Measurements from ENCODE around the gene TEKT1.

The TEKT1 gene

DNA sequence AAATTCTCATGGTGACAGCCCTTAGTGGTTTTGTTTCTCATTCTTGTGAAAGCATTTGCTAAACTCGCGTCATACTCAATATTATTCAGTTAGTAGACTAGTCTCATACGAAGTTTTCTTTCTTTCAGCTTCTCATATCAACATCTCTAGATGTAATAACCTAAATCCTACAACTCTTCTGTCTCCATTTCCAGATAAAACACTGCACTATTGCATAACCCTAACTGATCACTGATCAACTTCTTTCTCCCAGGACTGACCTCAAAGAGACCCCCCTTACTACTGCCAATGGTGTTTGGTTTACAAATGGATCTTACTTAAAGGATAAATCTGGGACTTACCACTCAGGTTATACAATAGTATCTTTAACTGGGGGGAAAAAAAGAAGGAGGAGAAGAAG, 36.3 kb upstream of the TEKT1 start:
- Histone ChIP-seq H3K9me3 (ENCODE audit: control insufficient read depth, insufficient read depth, low read depth, low read length) (no peaks in the 10 kb centered on the region), H3K36me3 (ENCODE audit: control insufficient read depth in 2 of 2, insufficient read depth in 1 of 2, low read length in 2 of 2) (peaks cover 0 to 6% of the 10 kb centered on the region in 2 experiments; a peak in 2 of 3 replicates), H3K4me3 (ENCODE audit: low read depth, low read length) (no peak overlapping the region), H3K4me1 (ENCODE audit: control insufficient read depth, insufficient read depth, low read length) (no peaks in the 10 kb centered on the region), H3K27ac (ENCODE audit: extremely low read depth, low read depth, low read length) (no peak overlapping the region)
- no peak for TF ChIP-seq ZNF768 (tag by site-specific recombination; IDR thresholded peaks at IDR 0.05)
- no peak for TF ChIP-seq PRDM1 (tag by site-specific recombination; IDR thresholded peaks at IDR 0.05)
- TF ChIP-seq KLF7 (tag by site-specific recombination; IDR thresholded peaks at IDR 0.05; ENCODE audit: borderline replicate concordance): no peak
- no peak for TF ChIP-seq ZNF621 (tag by site-specific recombination; IDR thresholded peaks at IDR 0.05)
- no peak for TF ChIP-seq AEBP2 (tag by site-specific recombination; IDR thresholded peaks at IDR 0.05; ENCODE audit: borderline replicate concordance)
- no peak for TF ChIP-seq SETDB1 (IDR thresholded peaks at IDR 0.05; ENCODE audit: insufficient read length, low read length)
- no peak for TF ChIP-seq ZNF623 (tag by site-specific recombination; IDR thresholded peaks at IDR 0.05)
- no peak for TF ChIP-seq YY2 (tag by site-specific recombination; IDR thresholded peaks at IDR 0.05)
- TF ChIP-seq ZNF792 (tag by site-specific recombination; IDR thresholded peaks at IDR 0.05): no peak
- no peak for TF ChIP-seq ZNF677 (tag by site-specific recombination; IDR thresholded peaks at IDR 0.05)
- TF ChIP-seq, protein P1, sequence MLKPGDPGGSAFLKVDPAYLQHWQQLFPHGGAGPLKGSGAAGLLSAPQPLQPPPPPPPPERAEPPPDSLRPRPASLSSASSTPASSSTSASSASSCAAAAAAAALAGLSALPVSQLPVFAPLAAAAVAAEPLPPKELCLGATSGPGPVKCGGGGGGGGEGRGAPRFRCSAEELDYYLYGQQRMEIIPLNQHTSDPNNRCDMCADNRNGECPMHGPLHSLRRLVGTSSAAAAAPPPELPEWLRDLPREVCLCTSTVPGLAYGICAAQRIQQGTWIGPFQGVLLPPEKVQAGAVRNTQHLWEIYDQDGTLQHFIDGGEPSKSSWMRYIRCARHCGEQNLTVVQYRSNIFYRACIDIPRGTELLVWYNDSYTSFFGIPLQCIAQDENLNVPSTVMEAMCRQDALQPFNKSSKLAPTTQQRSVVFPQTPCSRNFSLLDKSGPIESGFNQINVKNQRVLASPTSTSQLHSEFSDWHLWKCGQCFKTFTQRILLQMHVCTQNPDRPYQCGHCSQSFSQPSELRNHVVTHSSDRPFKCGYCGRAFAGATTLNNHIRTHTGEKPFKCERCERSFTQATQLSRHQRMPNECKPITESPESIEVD (tag by site-specific recombination; IDR thresholded peaks at IDR 0.05): no peak
- TF ChIP-seq, protein P2, sequence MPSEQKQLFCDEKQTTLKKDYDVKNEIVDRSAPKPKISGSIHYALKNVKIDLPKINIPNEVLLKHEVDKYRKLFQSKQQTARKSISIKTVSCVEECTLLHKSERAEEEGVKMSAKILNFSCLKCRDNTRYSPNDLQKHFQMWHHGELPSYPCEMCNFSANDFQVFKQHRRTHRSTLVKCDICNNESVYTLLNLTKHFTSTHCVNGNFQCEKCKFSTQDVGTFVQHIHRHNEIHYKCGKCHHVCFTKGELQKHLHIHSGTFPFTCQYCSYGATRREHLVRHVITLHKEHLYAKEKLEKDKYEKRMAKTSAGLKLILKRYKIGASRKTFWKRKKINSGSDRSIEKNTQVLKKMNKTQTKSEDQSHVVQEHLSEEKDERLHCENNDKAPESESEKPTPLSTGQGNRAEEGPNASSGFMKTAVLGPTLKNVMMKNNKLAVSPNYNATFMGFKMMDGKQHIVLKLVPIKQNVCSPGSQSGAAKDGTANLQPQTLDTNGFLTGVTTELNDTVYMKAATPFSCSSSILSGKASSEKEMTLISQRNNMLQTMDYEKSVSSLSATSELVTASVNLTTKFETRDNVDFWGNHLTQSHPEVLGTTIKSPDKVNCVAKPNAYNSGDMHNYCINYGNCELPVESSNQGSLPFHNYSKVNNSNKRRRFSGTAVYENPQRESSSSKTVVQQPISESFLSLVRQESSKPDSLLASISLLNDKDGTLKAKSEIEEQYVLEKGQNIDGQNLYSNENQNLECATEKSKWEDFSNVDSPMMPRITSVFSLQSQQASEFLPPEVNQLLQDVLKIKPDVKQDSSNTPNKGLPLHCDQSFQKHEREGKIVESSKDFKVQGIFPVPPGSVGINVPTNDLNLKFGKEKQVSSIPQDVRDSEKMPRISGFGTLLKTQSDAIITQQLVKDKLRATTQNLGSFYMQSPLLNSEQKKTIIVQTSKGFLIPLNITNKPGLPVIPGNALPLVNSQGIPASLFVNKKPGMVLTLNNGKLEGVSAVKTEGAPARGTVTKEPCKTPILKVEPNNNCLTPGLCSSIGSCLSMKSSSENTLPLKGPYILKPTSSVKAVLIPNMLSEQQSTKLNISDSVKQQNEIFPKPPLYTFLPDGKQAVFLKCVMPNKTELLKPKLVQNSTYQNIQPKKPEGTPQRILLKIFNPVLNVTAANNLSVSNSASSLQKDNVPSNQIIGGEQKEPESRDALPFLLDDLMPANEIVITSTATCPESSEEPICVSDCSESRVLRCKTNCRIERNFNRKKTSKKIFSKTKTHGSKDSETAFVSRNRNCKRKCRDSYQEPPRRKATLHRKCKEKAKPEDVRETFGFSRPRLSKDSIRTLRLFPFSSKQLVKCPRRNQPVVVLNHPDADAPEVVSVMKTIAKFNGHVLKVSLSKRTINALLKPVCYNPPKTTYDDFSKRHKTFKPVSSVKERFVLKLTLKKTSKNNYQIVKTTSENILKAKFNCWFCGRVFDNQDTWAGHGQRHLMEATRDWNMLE (tag by site-specific recombination; conservative IDR thresholded peaks at IDR 0.05; ENCODE audit: low read depth): no peak
- TF ChIP-seq, protein P3, sequence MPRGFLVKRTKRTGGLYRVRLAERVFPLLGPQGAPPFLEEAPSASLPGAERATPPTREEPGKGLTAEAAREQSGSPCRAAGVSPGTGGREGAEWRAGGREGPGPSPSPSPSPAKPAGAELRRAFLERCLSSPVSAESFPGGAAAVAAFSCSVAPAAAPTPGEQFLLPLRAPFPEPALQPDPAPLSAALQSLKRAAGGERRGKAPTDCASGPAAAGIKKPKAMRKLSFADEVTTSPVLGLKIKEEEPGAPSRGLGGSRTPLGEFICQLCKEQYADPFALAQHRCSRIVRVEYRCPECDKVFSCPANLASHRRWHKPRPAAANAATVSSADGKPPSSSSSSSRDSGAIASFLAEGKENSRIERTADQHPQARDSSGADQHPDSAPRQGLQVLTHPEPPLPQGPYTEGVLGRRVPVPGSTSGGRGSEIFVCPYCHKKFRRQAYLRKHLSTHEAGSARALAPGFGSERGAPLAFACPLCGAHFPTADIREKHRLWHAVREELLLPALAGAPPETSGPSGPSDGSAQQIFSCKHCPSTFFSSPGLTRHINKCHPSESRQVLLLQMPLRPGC (tag by site-specific recombination; IDR thresholded peaks at IDR 0.05): no peak
- TF ChIP-seq ZNF366 (tag by site-specific recombination; conservative IDR thresholded peaks at IDR 0.05): no peak
- TF ChIP-seq EGR2 (tag by site-specific recombination; IDR thresholded peaks at IDR 0.05; ENCODE audit: low read depth): no peak
- no peak for TF ChIP-seq ZNF624 (tag by site-specific recombination; IDR thresholded peaks at IDR 0.05)
- TF ChIP-seq REPIN1 (tag by site-specific recombination; IDR thresholded peaks at IDR 0.05; ENCODE audit: low read depth): no peak
- TF ChIP-seq, protein P4, sequence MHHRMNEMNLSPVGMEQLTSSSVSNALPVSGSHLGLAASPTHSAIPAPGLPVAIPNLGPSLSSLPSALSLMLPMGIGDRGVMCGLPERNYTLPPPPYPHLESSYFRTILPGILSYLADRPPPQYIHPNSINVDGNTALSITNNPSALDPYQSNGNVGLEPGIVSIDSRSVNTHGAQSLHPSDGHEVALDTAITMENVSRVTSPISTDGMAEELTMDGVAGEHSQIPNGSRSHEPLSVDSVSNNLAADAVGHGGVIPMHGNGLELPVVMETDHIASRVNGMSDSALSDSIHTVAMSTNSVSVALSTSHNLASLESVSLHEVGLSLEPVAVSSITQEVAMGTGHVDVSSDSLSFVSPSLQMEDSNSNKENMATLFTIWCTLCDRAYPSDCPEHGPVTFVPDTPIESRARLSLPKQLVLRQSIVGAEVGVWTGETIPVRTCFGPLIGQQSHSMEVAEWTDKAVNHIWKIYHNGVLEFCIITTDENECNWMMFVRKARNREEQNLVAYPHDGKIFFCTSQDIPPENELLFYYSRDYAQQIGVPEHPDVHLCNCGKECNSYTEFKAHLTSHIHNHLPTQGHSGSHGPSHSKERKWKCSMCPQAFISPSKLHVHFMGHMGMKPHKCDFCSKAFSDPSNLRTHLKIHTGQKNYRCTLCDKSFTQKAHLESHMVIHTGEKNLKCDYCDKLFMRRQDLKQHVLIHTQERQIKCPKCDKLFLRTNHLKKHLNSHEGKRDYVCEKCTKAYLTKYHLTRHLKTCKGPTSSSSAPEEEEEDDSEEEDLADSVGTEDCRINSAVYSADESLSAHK (tag by site-specific recombination; IDR thresholded peaks at IDR 0.05): no peak
- no peak for TF ChIP-seq SCRT1 (tag by site-specific recombination; IDR thresholded peaks at IDR 0.05; ENCODE audit: borderline replicate concordance)
- POLR2A ChIA-PET: no interaction called here
- CTCF ChIA-PET: interaction anchor here (0.6 to 2.7 kb wide), 7 partner anchors 13 to 310 kb away, joined by 3 to 14 read pairs (median 3); no protein-coding TSS in a partner anchor

Data from HEK293 (cell line).